ENCODE measurements around the gene ATP2B2. TPM values are rescaled to one million over a fixed set of nuclear protein-coding genes. Genes with fewer than 3 reads are reported as not detected.

Gene ATP2B2
- total RNA-seq, 1 donor from 2014 or later = 0.42 TPM

DNA sequence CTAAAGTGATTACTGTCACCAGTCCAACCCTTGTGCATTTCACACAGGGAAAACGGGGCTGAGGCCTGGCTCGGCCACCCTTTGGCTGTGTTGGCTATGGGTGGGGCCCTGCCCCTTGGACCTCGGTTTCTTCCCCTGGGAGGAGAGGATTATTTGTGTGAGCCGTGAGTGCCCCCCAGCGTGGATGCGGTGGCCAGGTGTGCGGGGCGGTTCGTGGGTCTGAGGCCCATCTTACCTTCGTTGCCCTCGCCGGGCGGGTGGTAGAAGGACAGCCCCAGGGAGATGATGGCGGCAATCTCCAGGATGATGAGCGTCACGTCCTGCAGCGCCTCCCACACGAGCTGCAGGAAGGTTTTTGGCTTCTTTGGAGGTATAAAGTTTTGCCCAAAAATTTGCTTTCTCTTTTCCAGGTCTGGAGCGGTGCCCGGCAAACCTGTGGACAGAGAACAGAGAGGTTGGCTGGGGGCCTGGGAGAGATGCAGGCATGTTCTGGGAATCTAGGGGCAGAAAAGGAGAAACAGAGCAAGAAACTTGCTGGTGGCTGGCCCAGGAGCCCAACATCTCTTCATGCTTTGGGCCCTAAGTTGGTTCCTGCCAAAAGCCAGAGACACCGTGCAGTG is 94.9 kb downstream of the ATP2B2 start:
- Mint-ChIP-seq H3K4me3 (no peak overlapping the region), H3K27me3 (ENCODE audit: low read depth) (no peaks in the 10 kb centered on the region), H3K4me1 (peaks cover 6% of the 10 kb centered on the region), H3K36me3 (ENCODE audit: low read depth) (no peaks in the 10 kb centered on the region), H3K9me3 (no peaks in the 10 kb centered on the region), H3K27ac (ENCODE audit: unreplicated experiment) (peak overlapping the region; percentile 57)
- no peak for TF ChIP-seq CTCF (conservative IDR thresholded peaks at IDR 0.05)
- DNase-seq (ENCODE audit: low read depth, low spot score) = no peak

GRCh38 chr3:10408680-10409079 is 96.7 kb downstream of the ATP2B2 start:
- Mint-ChIP-seq H3K27me3 (ENCODE audit: low read depth) (no peaks in the 10 kb centered on the region), H3K36me3 (ENCODE audit: low read depth) (no peaks in the 10 kb centered on the region), H3K9me3 (no peaks in the 10 kb centered on the region), H3K4me3 (no peak overlapping the region), H3K27ac (ENCODE audit: unreplicated experiment) (peak overlapping the region; percentile 62), H3K4me1 (peaks cover under 1% of the 10 kb centered on the region)
- no peak for DNase-seq (ENCODE audit: low read depth, low spot score)
- no peak for TF ChIP-seq CTCF (conservative IDR thresholded peaks at IDR 0.05)

GRCh38 chr3:10407361-10407760 is 98.0 kb downstream of the ATP2B2 start:
- Mint-ChIP-seq H3K9me3 (no peaks in the 10 kb centered on the region), H3K36me3 (ENCODE audit: low read depth) (no peaks in the 10 kb centered on the region), H3K27ac (ENCODE audit: unreplicated experiment) (no peak overlapping the region), H3K27me3 (ENCODE audit: low read depth) (no peaks in the 10 kb centered on the region), H3K4me3 (no peak overlapping the region), H3K4me1 (no peaks in the 10 kb centered on the region)
- DNase-seq (ENCODE audit: low read depth, low spot score) = no peak
- no peak for TF ChIP-seq CTCF (conservative IDR thresholded peaks at IDR 0.05)

DNA sequence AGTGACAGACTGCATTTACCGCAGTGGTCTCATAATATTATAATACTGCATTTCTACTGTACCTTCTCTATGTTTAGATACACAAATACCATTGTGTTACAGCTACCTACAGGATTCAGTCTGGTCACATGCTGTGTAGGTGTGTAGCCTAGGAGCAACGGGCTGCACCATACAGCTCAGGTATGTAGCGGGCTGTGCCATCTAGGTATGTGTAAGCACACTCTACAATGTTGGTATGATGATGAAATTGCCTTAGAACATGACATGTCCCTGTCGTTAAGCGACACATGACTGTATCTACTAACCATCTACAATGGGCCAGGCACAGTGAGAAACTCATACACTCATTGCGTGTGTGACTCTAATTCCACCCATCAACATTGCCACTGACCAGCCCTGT is 99.0 kb downstream of the ATP2B2 start:
- DNase-seq (ENCODE audit: low read depth, low spot score) = no peak
- Mint-ChIP-seq H3K4me3 (no peak overlapping the region), H3K4me1 (no peaks in the 10 kb centered on the region), H3K27ac (ENCODE audit: unreplicated experiment) (no peak overlapping the region), H3K36me3 (ENCODE audit: low read depth) (no peaks in the 10 kb centered on the region), H3K9me3 (no peaks in the 10 kb centered on the region), H3K27me3 (ENCODE audit: low read depth) (no peaks in the 10 kb centered on the region)
- TF ChIP-seq CTCF (conservative IDR thresholded peaks at IDR 0.05) = no peak

GRCh38 chr3:10405816-10406215 is 99.6 kb downstream of the ATP2B2 start:
- H3K27ac Mint-ChIP-seq (ENCODE audit: unreplicated experiment) = no peak overlapping the region
- H3K36me3 Mint-ChIP-seq (ENCODE audit: low read depth) = no peaks in the 10 kb centered on the region

More at GRCh38 chr3:10405816-10406215, 99.6 kb downstream of the ATP2B2 start:
- Mint-ChIP-seq H3K4me1 (no peaks in the 10 kb centered on the region), H3K9me3 (no peaks in the 10 kb centered on the region), H3K4me3 (no peak overlapping the region), H3K27me3 (ENCODE audit: low read depth) (no peaks in the 10 kb centered on the region)
- TF ChIP-seq CTCF (conservative IDR thresholded peaks at IDR 0.05) = no peak
- no peak for DNase-seq (ENCODE audit: low read depth, low spot score)

All from neural crest cell (in vitro differentiated cells).